ENCODE results near the gene CCDC82. TPM values are rescaled to one million over a fixed set of nuclear protein-coding genes. Genes with fewer than 3 reads are reported as not detected.
A peak's percentile ranks its signal among the peaks of the same experiment; 100 is the strongest.

CCDC82 gene
- total and polyA plus RNA-seq, 12 donors, result 9.1 to 33.7 (median 13.1) TPM

DNA sequence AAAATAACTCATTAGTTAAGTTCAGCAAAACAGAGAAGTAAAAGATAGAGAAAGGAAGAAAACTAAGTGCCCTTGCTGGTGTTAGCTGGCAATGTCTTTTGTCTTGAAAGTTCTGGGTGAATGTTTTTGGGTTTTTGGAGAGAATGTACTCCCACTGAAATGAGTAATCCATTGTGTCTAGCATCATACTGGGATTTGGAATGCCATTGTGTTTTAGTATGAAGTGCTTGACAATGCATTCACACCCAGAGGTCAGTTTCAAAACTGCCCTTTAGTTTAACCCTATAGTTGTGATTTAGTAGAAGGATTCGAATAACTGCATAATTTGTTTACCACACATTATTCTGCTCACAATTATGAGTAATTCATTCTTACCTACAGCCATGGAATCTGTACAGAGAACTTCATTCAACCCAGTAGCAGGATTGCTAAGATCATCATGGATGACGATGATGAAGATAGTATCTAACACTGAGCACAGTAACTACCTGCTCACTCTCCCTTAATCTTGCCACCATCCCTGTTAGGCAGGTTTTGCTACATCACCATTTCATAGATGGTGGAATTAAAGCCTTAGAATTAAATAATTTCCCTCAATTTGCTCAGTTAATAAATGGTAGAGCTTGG is 80.6 kb downstream of the CCDC82 start:
- no peak for TF ChIP-seq CTCF (IDR thresholded peaks at IDR 0.05)
- H3K27ac ChIP-seq, result peak overlapping the region in 5 of 10 donors; percentile 74 to 89 (median 85)
- WGBS, 2 donors, result 90 to 92% methylated on average over 2 of the region's 2 CpGs
- DNase-seq (no peak), ATAC-seq (peak in 1 of 8 donors; percentile 27)
- H3K9me3 ChIP-seq, result no peaks in the 10 kb centered on the region
- H3K27me3 ChIP-seq, result no peaks in the 10 kb centered on the region
- peaks cover 5 to 100% (median 72%) of the 10 kb centered on the region in 9 donors for H3K4me1 ChIP-seq
- H3K4me3 ChIP-seq, result no peak overlapping the region
- no peaks in the 10 kb centered on the region for H3K36me3 ChIP-seq
- intact Hi-C loops (cut with DNase I), result loop anchor here in 2 of 10 donors (5.0 kb wide), 2 partner anchors 33 to 52 kb away; partner anchors contain the start of gene MAML2 (in 1 of the 2)

GRCh38 chr11:96307776-96308140 is 82.0 kb downstream of the CCDC82 start:
- Histone ChIP-seq H3K4me1 (peaks cover 3 to 100% (median 72%) of the 10 kb centered on the region in 9 donors), H3K27me3 (no peaks in the 10 kb centered on the region), H3K27ac (peak overlapping the region in 9 of 10 donors; percentile 68 to 89 (median 80)), H3K36me3 (no peaks in the 10 kb centered on the region), H3K9me3 (no peaks in the 10 kb centered on the region), H3K4me3 (peak overlapping the region in 8 of 10 donors; percentile 13 to 48 (median 34))
- no peak for TF ChIP-seq CTCF (IDR thresholded peaks at IDR 0.05)
- DNase-seq, result no peak
- WGBS, 2 donors, result 45% methylated on average over 3 of the region's 3 CpGs
- intact Hi-C loops (cut with DNase I), result loop anchor here in 2 of 10 donors (5.0 kb wide), 2 partner anchors 35 to 50 kb away; partner anchors contain the start of gene MAML2 (in 1 of the 2)
- peak in 7 of 8 donors; percentile 17 to 75 (median 62) for ATAC-seq

- intact Hi-C loops (cut with DNase I), result loop anchor here in 2 of 10 donors (5.0 kb wide), 2 partner anchors 35 to 50 kb away; partner anchors contain the start of gene MAML2 (in 1 of the 2)
- 4% methylated on average over 10 of the region's 10 CpGs for WGBS, 2 donors
- no peak for TF ChIP-seq CTCF (IDR thresholded peaks at IDR 0.05)
Observed at GRCh38 chr11:96306933-96307775, 82.6 kb downstream of the CCDC82 start.

GRCh38 chr11:96306600-96306932 is 83.1 kb downstream of the CCDC82 start:
- Histone ChIP-seq H3K4me3 (peak overlapping the region in 8 of 10 donors; percentile 13 to 48 (median 34)), H3K4me1 (peaks cover 3 to 100% (median 76%) of the 10 kb centered on the region in 9 donors), H3K27ac (peak overlapping the region; percentile 2 to 89 (median 79)), H3K27me3 (no peaks in the 10 kb centered on the region), H3K36me3 (no peaks in the 10 kb centered on the region), H3K9me3 (no peaks in the 10 kb centered on the region)
- DNase-seq, result no peak
- TF ChIP-seq CTCF (IDR thresholded peaks at IDR 0.05), result no peak
- intact Hi-C loops (cut with DNase I), result loop anchor here in 2 of 10 donors (5.0 kb wide), 2 partner anchors 36 to 49 kb away; partner anchors contain the start of gene MAML2 (in 1 of the 2)
- ATAC-seq, result peak in 1 of 8 donors; percentile 2
- WGBS, 2 donors, result 0 to 7% methylated on average over 3 of the region's 3 CpGs

More at GRCh38 chr11:96306933-96307775, 82.6 kb downstream of the CCDC82 start:
- Histone ChIP-seq H3K4me1 (peaks cover 3 to 100% (median 78%) of the 10 kb centered on the region in 9 donors), H3K27me3 (no peaks in the 10 kb centered on the region), H3K4me3 (peak overlapping the region in 9 of 10 donors; percentile 7 to 48 (median 34)), H3K9me3 (no peaks in the 10 kb centered on the region), H3K27ac (peak overlapping the region; percentile 38 to 89 (median 79)), H3K36me3 (no peaks in the 10 kb centered on the region)
- ATAC-seq (peak; percentile 92 to 98 (median 95)), DNase-seq (peak in 1 of 2 donors; percentile 96)

Data from heart right ventricle (tissue), 16 donors.